CD4-positive, alpha-beta T cell (primary cell): ENCODE results near the gene NRDC. TPM values are rescaled to one million over a fixed set of nuclear protein-coding genes. Genes with fewer than 3 reads are reported as not detected.

ENCODE experiments used
- ATAC-seq: fragments of 200-7000 bp; cut with Tn5 transposase; one replicate; pipeline ENCODE4 v1.10.0; 2022; ENCODE audit warnings: mild to moderate bottlenecking; ENCODE audit not compliant: poor library complexity
- CTCF ChIA-PET: fragments of 350-600 bp; sonication (Branson Sonifier 250); formaldehyde crosslinking; loops from one replicate; lab custom pipeline; 2021; ENCODE audit warnings: antibody characterized with exemption, inconsistent platforms; lab: Charles Lee
- POLR2A ChIA-PET: fragments of 350-600 bp; sonication (Branson Sonifier 250); formaldehyde crosslinking; loops from one replicate; lab custom pipeline; 2021; ENCODE audit warnings: antibody characterized with exemption, inconsistent platforms; lab: Charles Lee
- DNase-seq, 14 experiments: peaks; one replicate each; pipeline ENCODE4 v3.0.0-alpha.2; 2013 to 2020; ENCODE audit warnings: mixed read lengths in 2 of 14
- H3K27ac ChIP-seq, 2 donors: one replicate each; pipeline versions ENCODE4 v1.5.1 to v1.7.0; 2013; ENCODE audit warnings: low read length in 2 of 2, low read depth in 1 of 2, mild to moderate bottlenecking in 1 of 2
- H3K27me3 ChIP-seq, 2 experiments: 1 replicate in 1 of 2; 2 replicates in 1 of 2; pipeline versions ENCODE4 v1.6.1 to v1.7.0; 2013; ENCODE audit warnings: low read length in 2 of 2, control low read depth in 1 of 2, mild to moderate bottlenecking in 1 of 2, moderate library complexity in 1 of 2; ENCODE audit not compliant: insufficient read depth in 2 of 2, control insufficient read depth in 1 of 2
- H3K36me3 ChIP-seq: one replicate; pipeline ENCODE4 v1.6.1; 2013; ENCODE audit warnings: low read length, control low read depth; ENCODE audit not compliant: insufficient read depth
- H3K4me1 ChIP-seq: one replicate; pipeline ENCODE4 v1.6.1; 2013; ENCODE audit warnings: low read length, control low read depth; ENCODE audit not compliant: insufficient read depth
- H3K4me3 ChIP-seq: one replicate; pipeline ENCODE4 v1.5.1; 2013; ENCODE audit warnings: mild to moderate bottlenecking, low read length, moderate library complexity
- H3K9me3 ChIP-seq, 2 experiments: 1 replicate in 1 of 2; 2 replicates in 1 of 2; pipeline versions ENCODE4 v1.6.1 to v1.7.0; 2013; ENCODE audit warnings: low read length in 2 of 2, mild to moderate bottlenecking in 2 of 2, control low read depth in 1 of 2, moderate library complexity in 1 of 2; ENCODE audit not compliant: control insufficient read depth in 1 of 2, insufficient read depth in 1 of 2
- H3K27ac Mint-ChIP-seq: one replicate; pipeline ENCODE4 v1.8.0; 2020; ENCODE audit warnings: mixed read lengths
- H3K27me3 Mint-ChIP-seq: one replicate; pipeline ENCODE4 v1.8.0; 2021; ENCODE audit warnings: mixed read lengths
- H3K36me3 Mint-ChIP-seq: one replicate; pipeline ENCODE4 v1.8.0; 2021; ENCODE audit warnings: low read depth, mixed read lengths
- H3K4me1 Mint-ChIP-seq: one replicate; pipeline ENCODE4 v1.8.0; 2021; ENCODE audit warnings: low read depth, mixed read lengths
- H3K4me3 Mint-ChIP-seq: one replicate; pipeline ENCODE4 v1.8.0; 2020; ENCODE audit warnings: mild to moderate bottlenecking, mixed read lengths
- H3K9me3 Mint-ChIP-seq: one replicate; pipeline ENCODE4 v1.8.0; 2020; ENCODE audit warnings: mixed read lengths
- intact Hi-C, 2 experiments: fragments of 100-400 bp; cut with DNase I in 1 of 2; cut with micrococcal nuclease in 1 of 2; formaldehyde crosslinking; loops; one replicate each; pipeline versions ENCODE4 v1.15.1 to v1.9.0; 2023 to 2025; cut with DNase I, micrococcal nuclease
- total RNA-seq, 174 experiments: library from RNA in 2 of 174; stranded (reverse) in 2 of 174; gene quantifications; one replicate each; pipeline ENCODE4 v1.2.3 and lab custom pipeline; 2021 to 2026
- TF ChIP-seq, protein P1 (sequence below): fragments of 200-600 bp; IDR thresholded peaks from one replicate; pipeline ENCODE4 v1.8.0; 2022; ENCODE audit warnings: antibody characterized with exemption, mild to moderate bottlenecking

NRDC gene
- total RNA-seq, 2 experiments from 2014 or later = 59.0 to 62.4 TPM

- ChIA-PET POLR2A (no interaction called here), CTCF (no interaction called here)
- H3K36me3 ChIP-seq = peaks cover 53% of the 10 kb centered on the region
- no peaks in the 10 kb centered on the region for H3K27me3 Mint-ChIP-seq
- intact Hi-C loops = no loop called here
- H3K4me1 Mint-ChIP-seq = no peaks in the 10 kb centered on the region
- H3K9me3 Mint-ChIP-seq = no peaks in the 10 kb centered on the region
- H3K4me3 ChIP-seq = no peak overlapping the region
- H3K4me1 ChIP-seq = no peaks in the 10 kb centered on the region
- H3K4me3 Mint-ChIP-seq = no peak overlapping the region
- ATAC-seq (no peak), DNase-seq (no peak)
- no peak overlapping the region for H3K27ac ChIP-seq
- TF ChIP-seq, protein P1, sequence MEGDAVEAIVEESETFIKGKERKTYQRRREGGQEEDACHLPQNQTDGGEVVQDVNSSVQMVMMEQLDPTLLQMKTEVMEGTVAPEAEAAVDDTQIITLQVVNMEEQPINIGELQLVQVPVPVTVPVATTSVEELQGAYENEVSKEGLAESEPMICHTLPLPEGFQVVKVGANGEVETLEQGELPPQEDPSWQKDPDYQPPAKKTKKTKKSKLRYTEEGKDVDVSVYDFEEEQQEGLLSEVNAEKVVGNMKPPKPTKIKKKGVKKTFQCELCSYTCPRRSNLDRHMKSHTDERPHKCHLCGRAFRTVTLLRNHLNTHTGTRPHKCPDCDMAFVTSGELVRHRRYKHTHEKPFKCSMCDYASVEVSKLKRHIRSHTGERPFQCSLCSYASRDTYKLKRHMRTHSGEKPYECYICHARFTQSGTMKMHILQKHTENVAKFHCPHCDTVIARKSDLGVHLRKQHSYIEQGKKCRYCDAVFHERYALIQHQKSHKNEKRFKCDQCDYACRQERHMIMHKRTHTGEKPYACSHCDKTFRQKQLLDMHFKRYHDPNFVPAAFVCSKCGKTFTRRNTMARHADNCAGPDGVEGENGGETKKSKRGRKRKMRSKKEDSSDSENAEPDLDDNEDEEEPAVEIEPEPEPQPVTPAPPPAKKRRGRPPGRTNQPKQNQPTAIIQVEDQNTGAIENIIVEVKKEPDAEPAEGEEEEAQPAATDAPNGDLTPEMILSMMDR = no peak
- H3K27ac Mint-ChIP-seq = no peak overlapping the region
- no peaks in the 10 kb centered on the region for H3K27me3 ChIP-seq
- H3K36me3 Mint-ChIP-seq = peaks cover 79% of the 10 kb centered on the region
- no peaks in the 10 kb centered on the region for H3K9me3 ChIP-seq
Measured at GRCh38 chr1:51814513-51814912, 64.0 kb downstream of the NRDC start.

DNA sequence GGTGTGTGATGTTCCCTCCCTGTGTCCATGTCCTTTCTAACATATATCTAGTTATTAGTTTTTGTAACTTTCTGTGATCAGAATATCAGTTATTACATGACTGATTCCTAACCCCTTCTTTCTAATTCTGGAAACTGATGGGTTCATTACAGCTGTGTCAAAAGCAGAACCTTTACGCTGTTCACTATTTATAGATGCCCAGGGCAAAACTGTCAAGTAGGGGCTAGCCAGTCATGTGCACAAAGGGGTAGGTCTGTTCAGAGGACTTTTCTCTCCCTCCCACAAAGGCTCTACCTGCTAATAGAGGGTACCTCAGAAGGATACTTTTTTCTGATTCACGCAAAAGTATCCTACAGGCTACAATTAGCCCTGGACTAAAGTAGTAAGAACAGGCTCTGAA lies 79.2 kb downstream of the NRDC start:
- H3K27me3 Mint-ChIP-seq = no peaks in the 10 kb centered on the region
- no peak overlapping the region for H3K27ac Mint-ChIP-seq
- Histone ChIP-seq H3K27me3 (no peaks in the 10 kb centered on the region), H3K27ac (no peak overlapping the region), H3K36me3 (peaks cover 81% of the 10 kb centered on the region), H3K4me3 (no peak overlapping the region), H3K4me1 (no peaks in the 10 kb centered on the region), H3K9me3 (no peaks in the 10 kb centered on the region)
- intact Hi-C loops = no loop called here
- no peak for ATAC-seq
- no peaks in the 10 kb centered on the region for H3K4me1 Mint-ChIP-seq
- peaks cover 79% of the 10 kb centered on the region for H3K36me3 Mint-ChIP-seq
- ChIA-PET POLR2A (no interaction called here), CTCF (no interaction called here)
- TF ChIP-seq, protein P1 = no peak
- no peak overlapping the region for H3K4me3 Mint-ChIP-seq
- no peaks in the 10 kb centered on the region for H3K9me3 Mint-ChIP-seq
- DNase-seq = no peak

DNA sequence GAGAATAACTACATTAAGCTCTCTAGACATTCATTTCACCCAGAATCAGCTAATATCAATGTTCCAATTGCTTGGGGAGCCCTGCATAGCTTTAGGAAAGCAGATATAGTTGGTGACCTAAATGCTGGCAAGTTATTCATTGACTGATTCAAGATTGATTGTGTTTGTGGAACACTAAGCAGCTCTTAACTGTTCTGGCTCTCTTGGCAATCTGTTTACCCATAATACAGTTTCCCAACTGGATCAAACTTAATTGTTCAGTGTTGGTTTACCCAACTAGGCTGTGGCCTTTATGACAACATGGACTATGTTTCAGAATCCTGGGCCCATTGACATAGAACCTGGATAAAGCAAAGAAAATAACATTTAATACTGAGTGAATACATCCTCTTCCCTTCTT lies 83.7 kb downstream of the NRDC start:
- TF ChIP-seq, protein P1 = no peak
- Histone ChIP-seq H3K27me3 (no peaks in the 10 kb centered on the region), H3K9me3 (no peaks in the 10 kb centered on the region), H3K36me3 (peaks cover 87% of the 10 kb centered on the region), H3K4me3 (no peak overlapping the region), H3K27ac (no peak overlapping the region), H3K4me1 (no peaks in the 10 kb centered on the region)
- ATAC-seq (no peak), DNase-seq (no peak)
- ChIA-PET POLR2A (no interaction called here), CTCF (no interaction called here)
- Mint-ChIP-seq H3K4me3 (no peak overlapping the region), H3K9me3 (no peaks in the 10 kb centered on the region), H3K27ac (peak overlapping the region; percentile 71), H3K36me3 (peaks cover 86% of the 10 kb centered on the region), H3K27me3 (no peaks in the 10 kb centered on the region), H3K4me1 (no peaks in the 10 kb centered on the region)
- intact Hi-C loops = no loop called here
